Activated naive CD4-positive, alpha-beta T cell treated with anti-CD3 and anti-CD28 coated beads, Interleukin-2, amount 50 U/mL, for 16 hours (primary cell): ENCODE measurements around the gene ELAC2.
A peak's percentile ranks its signal among the peaks of the same experiment; 100 is the strongest.

Source experiments
- DNase-seq: peaks from one replicate; pipeline ENCODE4 v3.0.0-alpha.2; 2020

Gene ELAC2

GRCh38 chr17:13014801-13015200 lies 3.0 kb downstream of the ELAC2 start:
- no peak for DNase-seq

GRCh38 chr17:13010959-13011358 lies 6.9 kb downstream of the ELAC2 start:
- DNase-seq, result no peak

GRCh38 chr17:13008461-13008860 lies 9.4 kb downstream of the ELAC2 start:
- no peak for DNase-seq

- DNase-seq, result no peak
Observed at GRCh38 chr17:13005530-13005929, 12.3 kb downstream of the ELAC2 start.

GRCh38 chr17:13004336-13004735 lies 13.5 kb downstream of the ELAC2 start:
- no peak for DNase-seq

GRCh38 chr17:13003927-13004326 lies 13.9 kb downstream of the ELAC2 start:
- DNase-seq, result no peak

- no peak for DNase-seq
Observed at GRCh38 chr17:13003454-13003851, 14.4 kb downstream of the ELAC2 start.

GRCh38 chr17:13002761-13003453 lies 14.9 kb downstream of the ELAC2 start:
- peak; percentile 39 for DNase-seq

GRCh38 chr17:13001991-13002615 lies 15.7 kb downstream of the ELAC2 start:
- DNase-seq, result no peak

GRCh38 chr17:13000561-13000960 lies 17.3 kb downstream of the ELAC2 start:
- DNase-seq, result no peak

GRCh38 chr17:12998874-12999273 lies 19.0 kb downstream of the ELAC2 start:
- DNase-seq, result no peak

- no peak for DNase-seq
Observed at GRCh38 chr17:12998461-12998860, 19.4 kb downstream of the ELAC2 start.

- DNase-seq, result no peak
Observed at GRCh38 chr17:12996941-12997340, 20.9 kb downstream of the ELAC2 start.

GRCh38 chr17:12996357-12996756 lies 21.5 kb downstream of the ELAC2 start:
- no peak for DNase-seq

GRCh38 chr17:12995896-12996295 lies 21.9 kb downstream of the ELAC2 start:
- no peak for DNase-seq

- DNase-seq, result no peak
Observed at GRCh38 chr17:12995106-12995895, 22.5 kb downstream of the ELAC2 start.

GRCh38 chr17:12994341-12995074 lies 23.3 kb downstream of the ELAC2 start:
- DNase-seq, result no peak

GRCh38 chr17:12993631-12994030 lies 24.2 kb downstream of the ELAC2 start:
- DNase-seq, result no peak

- DNase-seq, result no peak
Observed at GRCh38 chr17:12992676-12993075, 25.2 kb downstream of the ELAC2 start.

GRCh38 chr17:12990926-12991325 lies 26.9 kb downstream of the ELAC2 start:
- DNase-seq, result no peak

- DNase-seq, result no peak
Observed at GRCh38 chr17:12990041-12990808, 27.6 kb downstream of the ELAC2 start.

- no peak for DNase-seq
Observed at GRCh38 chr17:12987120-12987519, 30.7 kb downstream of the ELAC2 start.
